ENCODE data around the gene KSR1. TPM values are rescaled to one million over a fixed set of nuclear protein-coding genes. Genes with fewer than 3 reads are reported as not detected.

Gene KSR1
- total and polyA plus RNA-seq, 2 donors (not counting 1 experiment from before 2014, with no cell fraction given) = 5.3 to 10.1 TPM

GRCh38 chr17:27429666-27430382, 26.4 kb upstream of the KSR1 start:
- Histone ChIP-seq H3K9ac (ENCODE audit: insufficient read depth, low read length) (no peak overlapping the region), H4K20me1 (ENCODE audit: control insufficient read depth, extremely low read depth, insufficient read depth, low read length) (no peaks in the 10 kb centered on the region), H3K4me1 (ENCODE audit: control insufficient read depth, extremely low read depth, insufficient read depth, low read length) (no peaks in the 10 kb centered on the region), H3K9me3 (ENCODE audit: control insufficient read depth, insufficient read depth, low read depth, low read length) (no peaks in the 10 kb centered on the region), H3K79me2 (ENCODE audit: control insufficient read depth, insufficient read depth, low read length) (no peaks in the 10 kb centered on the region), H3K4me2 (ENCODE audit: extremely low read depth, insufficient read depth, low read length) (no peak overlapping the region), H3K4me3 (replicated peaks in 1 of 4; ENCODE audit: control extremely low read depth in 1 of 4, insufficient read depth in 1 of 4, low read depth in 3 of 4, low read length in 4 of 4) (no peak overlapping the region), H2AFZ (ENCODE audit: low read length) (no peak overlapping the region), H3K27ac (ENCODE audit: insufficient read depth, low read length) (no peak overlapping the region), H3K27me3 (ENCODE audit: control insufficient read depth, insufficient read depth, low read length) (no peaks in the 10 kb centered on the region), H3K36me3 (ENCODE audit: control insufficient read depth, insufficient read depth, low read length) (no peaks in the 10 kb centered on the region)
- no peak for DNase-seq (ENCODE audit: low read depth in 2 of 2)
- TF ChIP-seq EZH2 (IDR thresholded peaks at IDR 0.05; ENCODE audit: low read length, missing control alignments) (no peak), CTCF (conservative IDR thresholded peaks at IDR 0.05 in 1 of 2, IDR thresholded peaks at IDR 0.05 in 1 of 2; ENCODE audit: low read depth in 1 of 2, low read length in 2 of 2) (no peak)

GRCh38 chr17:27430383-27430840, 25.8 kb upstream of the KSR1 start:
- TF ChIP-seq EZH2 (IDR thresholded peaks at IDR 0.05; ENCODE audit: low read length, missing control alignments) = no peak
- TF ChIP-seq CTCF (conservative IDR thresholded peaks at IDR 0.05 in 1 of 2, IDR thresholded peaks at IDR 0.05 in 1 of 2; ENCODE audit: low read depth in 1 of 2, low read length in 2 of 2) = no peak
- Histone ChIP-seq H3K36me3 (ENCODE audit: control insufficient read depth, insufficient read depth, low read length) (no peaks in the 10 kb centered on the region), H3K79me2 (ENCODE audit: control insufficient read depth, insufficient read depth, low read length) (no peaks in the 10 kb centered on the region), H3K4me3 (replicated peaks in 1 of 4; ENCODE audit: control extremely low read depth in 1 of 4, insufficient read depth in 1 of 4, low read depth in 3 of 4, low read length in 4 of 4) (no peak overlapping the region), H2AFZ (ENCODE audit: low read length) (no peak overlapping the region), H3K27me3 (ENCODE audit: control insufficient read depth, insufficient read depth, low read length) (no peaks in the 10 kb centered on the region), H3K27ac (ENCODE audit: insufficient read depth, low read length) (no peak overlapping the region), H3K4me1 (ENCODE audit: control insufficient read depth, extremely low read depth, insufficient read depth, low read length) (no peaks in the 10 kb centered on the region), H3K9ac (ENCODE audit: insufficient read depth, low read length) (no peak overlapping the region), H4K20me1 (ENCODE audit: control insufficient read depth, extremely low read depth, insufficient read depth, low read length) (no peaks in the 10 kb centered on the region), H3K9me3 (ENCODE audit: control insufficient read depth, insufficient read depth, low read depth, low read length) (no peaks in the 10 kb centered on the region), H3K4me2 (ENCODE audit: extremely low read depth, insufficient read depth, low read length) (no peak overlapping the region)
- DNase-seq (ENCODE audit: low read depth in 2 of 2) = no peak

- DNase-seq (ENCODE audit: low read depth in 2 of 2) = peak; percentile 32 to 48
- no peak overlapping the region for H3K4me2 ChIP-seq (ENCODE audit: extremely low read depth, insufficient read depth, low read length)
- TF ChIP-seq CTCF (conservative IDR thresholded peaks at IDR 0.05 in 1 of 2, IDR thresholded peaks at IDR 0.05 in 1 of 2; ENCODE audit: low read depth in 1 of 2, low read length in 2 of 2) = peak; percentile 66 to 78
- no peak for TF ChIP-seq EZH2 (IDR thresholded peaks at IDR 0.05; ENCODE audit: low read length, missing control alignments)
Observed at GRCh38 chr17:27430882-27431491, 25.3 kb upstream of the KSR1 start.

More at GRCh38 chr17:27430882-27431491, 25.3 kb upstream of the KSR1 start:
- H3K4me3 ChIP-seq (replicated peaks in 1 of 4; ENCODE audit: control extremely low read depth in 1 of 4, insufficient read depth in 1 of 4, low read depth in 3 of 4, low read length in 4 of 4) = no peak overlapping the region
- H4K20me1 ChIP-seq (ENCODE audit: control insufficient read depth, extremely low read depth, insufficient read depth, low read length) = no peaks in the 10 kb centered on the region
- H3K79me2 ChIP-seq (ENCODE audit: control insufficient read depth, insufficient read depth, low read length) = no peaks in the 10 kb centered on the region
- H3K36me3 ChIP-seq (ENCODE audit: control insufficient read depth, insufficient read depth, low read length) = no peaks in the 10 kb centered on the region
- no peak overlapping the region for H3K9ac ChIP-seq (ENCODE audit: insufficient read depth, low read length)
- H2AFZ ChIP-seq (ENCODE audit: low read length) = no peak overlapping the region
- no peak overlapping the region for H3K27ac ChIP-seq (ENCODE audit: insufficient read depth, low read length)
- H3K27me3 ChIP-seq (ENCODE audit: control insufficient read depth, insufficient read depth, low read length) = no peaks in the 10 kb centered on the region
- no peaks in the 10 kb centered on the region for H3K9me3 ChIP-seq (ENCODE audit: control insufficient read depth, insufficient read depth, low read depth, low read length)
- no peaks in the 10 kb centered on the region for H3K4me1 ChIP-seq (ENCODE audit: control insufficient read depth, extremely low read depth, insufficient read depth, low read length)
